ENCODE measurements around the gene TEX9. TPM values are rescaled to one million over a fixed set of nuclear protein-coding genes. Genes with fewer than 3 reads are reported as not detected.
"Not testable (repeated sequence)": the region's sequence is repeated elsewhere in the genome, so short reads cannot be mapped to it uniquely, and the experiment has no call there.

TEX9 gene
- total RNA-seq, 1 experiment from 2014 or later, result 11.8 TPM

DNA sequence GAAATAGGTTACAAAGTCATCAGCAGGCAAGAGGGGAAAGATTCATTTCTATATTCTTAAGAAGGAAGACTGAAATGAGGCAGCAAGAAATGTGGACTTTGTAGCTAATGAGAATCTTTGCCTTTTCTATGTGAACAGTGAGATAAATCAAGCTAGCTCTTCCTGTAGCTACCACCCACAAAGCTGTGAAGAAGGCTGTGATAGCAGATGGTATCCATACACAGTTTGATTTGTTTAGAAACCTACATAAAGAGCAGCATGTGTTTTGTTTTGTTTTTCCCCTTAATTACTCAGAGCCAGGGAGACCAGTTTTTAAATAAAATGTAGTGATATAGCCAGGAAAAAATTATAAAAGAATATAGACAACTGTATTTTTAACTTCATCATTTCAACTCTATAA, 45.5 kb downstream of the TEX9 start:
- DNase-seq, result no peak
- Histone ChIP-seq H3K36me3 (ENCODE audit: low read depth) (no peaks in the 10 kb centered on the region), H4K20me1 (ENCODE audit: insufficient read depth) (no peaks in the 10 kb centered on the region), H3K4me3 (no peak overlapping the region), H3K9me3 (ENCODE audit: insufficient read depth, low read depth) (no peaks in the 10 kb centered on the region), H3K79me2 (ENCODE audit: low read depth) (no peaks in the 10 kb centered on the region), H3K27me3 (ENCODE audit: insufficient read depth, low read depth) (no peaks in the 10 kb centered on the region), H2AFZ (no peak overlapping the region), H3K9me2 (ENCODE audit: insufficient read depth) (no peaks in the 10 kb centered on the region), H3K4me1 (replicated peaks; ENCODE audit: insufficient read depth) (no peaks in the 10 kb centered on the region), H3K27ac (no peak overlapping the region), H3F3A (ENCODE audit: insufficient read depth, low read depth) (no peaks in the 10 kb centered on the region), H3K4me2 (no peak overlapping the region)
- no TSS peak for BruUV-seq (replicated peaks)
- intact Hi-C loops (cut with micrococcal nuclease; ENCODE audit: unreplicated experiment), result no loop called here
- CTCF ChIA-PET, result no interaction called here
- POLR2A ChIA-PET (ENCODE audit: unreplicated experiment), result no interaction called here
- no peak for TF ChIP-seq EZH2 (IDR thresholded peaks at IDR 0.05; ENCODE audit: low read depth)
- TF ChIP-seq, protein P1, sequence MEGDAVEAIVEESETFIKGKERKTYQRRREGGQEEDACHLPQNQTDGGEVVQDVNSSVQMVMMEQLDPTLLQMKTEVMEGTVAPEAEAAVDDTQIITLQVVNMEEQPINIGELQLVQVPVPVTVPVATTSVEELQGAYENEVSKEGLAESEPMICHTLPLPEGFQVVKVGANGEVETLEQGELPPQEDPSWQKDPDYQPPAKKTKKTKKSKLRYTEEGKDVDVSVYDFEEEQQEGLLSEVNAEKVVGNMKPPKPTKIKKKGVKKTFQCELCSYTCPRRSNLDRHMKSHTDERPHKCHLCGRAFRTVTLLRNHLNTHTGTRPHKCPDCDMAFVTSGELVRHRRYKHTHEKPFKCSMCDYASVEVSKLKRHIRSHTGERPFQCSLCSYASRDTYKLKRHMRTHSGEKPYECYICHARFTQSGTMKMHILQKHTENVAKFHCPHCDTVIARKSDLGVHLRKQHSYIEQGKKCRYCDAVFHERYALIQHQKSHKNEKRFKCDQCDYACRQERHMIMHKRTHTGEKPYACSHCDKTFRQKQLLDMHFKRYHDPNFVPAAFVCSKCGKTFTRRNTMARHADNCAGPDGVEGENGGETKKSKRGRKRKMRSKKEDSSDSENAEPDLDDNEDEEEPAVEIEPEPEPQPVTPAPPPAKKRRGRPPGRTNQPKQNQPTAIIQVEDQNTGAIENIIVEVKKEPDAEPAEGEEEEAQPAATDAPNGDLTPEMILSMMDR (conservative IDR thresholded peaks at IDR 0.05), result no peak

DNA sequence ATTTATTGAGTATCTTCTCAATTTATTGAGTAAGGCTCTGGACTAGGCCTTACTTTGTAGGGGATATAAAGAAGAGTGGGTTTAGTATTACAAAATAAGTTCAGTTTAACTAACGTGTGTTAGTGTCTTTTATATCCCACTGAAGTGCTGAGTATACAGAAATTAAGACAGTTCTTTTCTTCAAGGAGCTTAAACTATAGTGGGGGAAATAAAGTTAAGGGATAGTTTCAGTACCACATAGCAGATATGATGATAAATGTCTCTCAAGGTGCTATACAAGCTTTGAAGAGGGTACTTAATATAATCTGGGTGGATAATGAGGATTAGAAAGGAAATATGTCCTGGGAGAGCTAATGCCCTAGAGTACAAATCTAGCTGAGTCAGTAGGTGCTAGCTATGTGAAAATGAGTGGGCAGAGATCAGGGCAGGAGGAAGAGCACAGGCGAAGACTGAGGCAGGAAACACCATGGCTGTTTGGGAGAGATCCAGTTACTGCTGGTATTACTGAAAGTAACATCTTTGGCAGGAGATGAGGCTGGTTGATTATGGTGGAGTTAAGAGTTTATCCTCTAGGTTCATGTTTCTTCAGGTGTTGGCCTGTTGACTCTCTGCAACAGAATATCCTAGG, 46.0 kb downstream of the TEX9 start:
- ChIA-PET POLR2A (ENCODE audit: unreplicated experiment) (no interaction called here), CTCF (no interaction called here)
- intact Hi-C loops (cut with micrococcal nuclease; ENCODE audit: unreplicated experiment), result no loop called here
- no peaks in the 10 kb centered on the region for H3K27me3 ChIP-seq (ENCODE audit: insufficient read depth, low read depth)
- no peaks in the 10 kb centered on the region for H3K36me3 ChIP-seq (ENCODE audit: low read depth)
- no peak overlapping the region for H3K4me3 ChIP-seq
- TF ChIP-seq, protein P1 (conservative IDR thresholded peaks at IDR 0.05), result no peak
- no peak for TF ChIP-seq EZH2 (IDR thresholded peaks at IDR 0.05; ENCODE audit: low read depth)
- H2AFZ ChIP-seq, result no peak overlapping the region
- no TSS peak for BruUV-seq (replicated peaks)
- H3K9me2 ChIP-seq (ENCODE audit: insufficient read depth), result no peaks in the 10 kb centered on the region
- no peaks in the 10 kb centered on the region for H3F3A ChIP-seq (ENCODE audit: insufficient read depth, low read depth)
- no peak overlapping the region for H3K4me2 ChIP-seq
- no peak overlapping the region for H3K27ac ChIP-seq
- no peaks in the 10 kb centered on the region for H4K20me1 ChIP-seq (ENCODE audit: insufficient read depth)
- no peak for DNase-seq
- H3K9me3 ChIP-seq (ENCODE audit: insufficient read depth, low read depth), result no peaks in the 10 kb centered on the region
- no peaks in the 10 kb centered on the region for H3K4me1 ChIP-seq (replicated peaks; ENCODE audit: insufficient read depth)
- no peaks in the 10 kb centered on the region for H3K79me2 ChIP-seq (ENCODE audit: low read depth)

DNA sequence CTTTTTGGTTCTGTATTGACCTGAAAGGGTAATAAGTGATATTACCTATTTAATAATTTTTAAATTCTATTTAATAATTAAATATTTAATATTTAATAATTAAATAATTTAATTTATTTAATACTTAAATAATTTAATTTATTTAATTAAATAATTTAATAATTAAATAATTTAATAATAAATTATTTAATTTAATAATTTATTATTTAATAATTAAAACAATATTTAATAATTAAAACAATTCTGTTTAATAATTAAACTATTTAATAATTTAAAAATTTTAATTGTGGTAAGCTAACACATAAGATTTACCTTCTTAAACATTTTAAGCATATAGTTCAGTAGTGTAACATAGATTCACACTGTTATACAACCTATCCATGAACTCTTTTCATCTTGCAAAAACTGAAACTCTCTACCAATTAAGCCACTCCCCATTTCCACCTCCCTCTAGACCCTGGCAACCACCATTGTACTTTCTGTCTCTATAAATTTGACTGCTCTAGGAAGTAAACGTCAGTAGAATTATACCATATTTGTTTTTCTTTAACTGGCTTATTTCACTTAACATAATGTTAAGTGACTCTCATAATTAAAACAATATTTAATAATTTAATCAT, 48.0 kb downstream of the TEX9 start:
- H3K9me3 ChIP-seq (ENCODE audit: insufficient read depth, low read depth); H3K9me2 ChIP-seq (ENCODE audit: insufficient read depth); BruUV-seq (replicated peaks); H3K4me1 ChIP-seq (replicated peaks; ENCODE audit: insufficient read depth); intact Hi-C loops (cut with micrococcal nuclease; ENCODE audit: unreplicated experiment); POLR2A ChIA-PET (ENCODE audit: unreplicated experiment); H4K20me1 ChIP-seq (ENCODE audit: insufficient read depth); H3F3A ChIP-seq (ENCODE audit: insufficient read depth, low read depth); H3K36me3 ChIP-seq (ENCODE audit: low read depth); DNase-seq; H3K4me3 ChIP-seq; H3K27me3 ChIP-seq (ENCODE audit: insufficient read depth, low read depth); H3K4me2 ChIP-seq; CTCF ChIA-PET; H3K79me2 ChIP-seq (ENCODE audit: low read depth); H3K27ac ChIP-seq; H2AFZ ChIP-seq: not testable (repeated sequence)

DNA sequence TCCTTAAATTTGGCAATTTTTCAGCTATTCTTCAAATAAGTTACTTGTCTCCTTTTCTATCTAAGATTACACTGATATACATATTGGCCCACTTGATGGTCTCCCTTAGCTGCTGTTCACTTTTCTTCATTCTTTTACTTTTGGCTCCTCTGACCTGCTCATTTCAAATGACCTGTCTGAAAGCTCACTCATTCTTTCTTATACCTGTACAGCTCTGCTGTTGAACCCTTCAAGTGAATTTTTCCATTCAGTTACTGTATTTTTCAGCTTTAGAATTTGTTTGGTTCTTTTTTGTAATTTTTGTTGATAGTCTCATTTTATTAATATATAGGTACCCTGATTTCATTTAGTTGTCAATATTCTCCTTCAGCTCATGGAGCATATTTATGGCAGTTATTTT, 60.0 kb downstream of the TEX9 start:
- H2AFZ ChIP-seq, result no peak overlapping the region
- no peak overlapping the region for H3K4me3 ChIP-seq
- no peaks in the 10 kb centered on the region for H3F3A ChIP-seq (ENCODE audit: insufficient read depth, low read depth)
- no peaks in the 10 kb centered on the region for H3K4me1 ChIP-seq (replicated peaks; ENCODE audit: insufficient read depth)
- no peaks in the 10 kb centered on the region for H3K79me2 ChIP-seq (ENCODE audit: low read depth)
- no peaks in the 10 kb centered on the region for H4K20me1 ChIP-seq (ENCODE audit: insufficient read depth)
- no TSS peak for BruUV-seq (replicated peaks)
- intact Hi-C loops (cut with micrococcal nuclease; ENCODE audit: unreplicated experiment), result loop anchor here (10.0 kb wide), 1 partner anchor 780 kb away; no protein-coding TSS in a partner anchor
- H3K27ac ChIP-seq, result no peak overlapping the region
- ChIA-PET POLR2A (ENCODE audit: unreplicated experiment) (no interaction called here), CTCF (no interaction called here)
- no peaks in the 10 kb centered on the region for H3K9me2 ChIP-seq (ENCODE audit: insufficient read depth)
- no peaks in the 10 kb centered on the region for H3K9me3 ChIP-seq (ENCODE audit: insufficient read depth, low read depth)
- no peaks in the 10 kb centered on the region for H3K27me3 ChIP-seq (ENCODE audit: insufficient read depth, low read depth)
- DNase-seq, result no peak
- no peak overlapping the region for H3K4me2 ChIP-seq
- no peaks in the 10 kb centered on the region for H3K36me3 ChIP-seq (ENCODE audit: low read depth)
- no peak for TF ChIP-seq EZH2 (IDR thresholded peaks at IDR 0.05; ENCODE audit: low read depth)
- TF ChIP-seq, protein P1 (conservative IDR thresholded peaks at IDR 0.05), result no peak
